HT-29 (cell line): Measurements from ENCODE around the gene F13A1. TPM values are rescaled to one million over a fixed set of nuclear protein-coding genes. Genes with fewer than 3 reads are reported as not detected.

ENCODE experiments used
- DNase-seq: peaks from one replicate; pipeline ENCODE4 v3.0.0-alpha.2; 2015; ENCODE audit warnings: low spot score
- total RNA-seq: library from RNA; depleted of rRNA; stranded (reverse); fragments of >200 nt; shearing (Covaris generic); gene quantifications from 2 replicates; pipeline ENCODE4 v1.2.3, GENCODE V29; 2014; rRNA removed

Gene F13A1
- not detected in 2 replicates for total RNA-seq

DNA sequence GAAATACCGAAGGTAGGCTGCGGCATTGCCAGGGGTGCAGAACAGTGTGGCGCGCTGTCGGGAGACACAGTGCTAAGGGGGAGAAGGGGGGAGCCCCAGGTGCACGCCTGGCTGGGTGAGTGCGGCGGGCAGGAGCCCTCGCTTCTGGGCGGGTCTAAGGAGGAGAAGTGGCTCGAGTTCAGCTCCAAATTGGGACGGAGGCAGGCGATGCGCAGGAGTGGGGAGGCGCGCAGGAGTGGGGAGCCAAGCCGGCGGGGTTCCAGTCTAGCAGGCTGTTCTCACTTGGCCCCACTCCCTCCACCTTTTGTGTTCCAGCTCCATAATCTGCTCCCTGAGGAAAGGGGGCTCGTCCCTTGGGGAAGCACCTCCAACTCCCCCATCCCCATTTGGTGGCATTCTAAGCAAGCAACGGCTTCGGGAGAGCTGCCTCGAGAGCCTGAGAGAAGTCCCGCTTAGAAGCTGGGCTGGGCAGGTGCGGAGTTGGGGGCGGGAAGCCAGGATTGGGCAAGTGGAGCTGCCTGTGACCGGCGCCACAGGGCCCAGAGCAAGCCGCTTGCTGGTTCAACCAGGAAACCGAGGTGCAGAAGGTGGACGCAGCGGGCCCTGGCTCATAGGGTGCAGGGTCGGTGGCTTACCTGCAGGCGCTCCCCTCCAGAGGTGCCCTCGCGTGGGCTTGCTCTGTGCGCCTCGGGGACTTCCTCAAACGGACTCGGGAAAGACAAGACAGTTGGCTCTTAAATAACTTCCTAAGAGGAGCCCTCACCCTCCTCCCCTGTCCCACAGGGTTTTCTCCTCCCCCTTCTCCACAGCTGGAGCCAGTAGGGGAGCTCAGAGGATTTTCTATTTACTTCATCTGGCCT is at the start of gene F13A1:
Gene F13A1, minus strand, starts transcription at position 711 of the 860 bp plus-strand sequence. CDS start 1,998 bp downstream, outside the sequence.
- no peak for DNase-seq

DNA sequence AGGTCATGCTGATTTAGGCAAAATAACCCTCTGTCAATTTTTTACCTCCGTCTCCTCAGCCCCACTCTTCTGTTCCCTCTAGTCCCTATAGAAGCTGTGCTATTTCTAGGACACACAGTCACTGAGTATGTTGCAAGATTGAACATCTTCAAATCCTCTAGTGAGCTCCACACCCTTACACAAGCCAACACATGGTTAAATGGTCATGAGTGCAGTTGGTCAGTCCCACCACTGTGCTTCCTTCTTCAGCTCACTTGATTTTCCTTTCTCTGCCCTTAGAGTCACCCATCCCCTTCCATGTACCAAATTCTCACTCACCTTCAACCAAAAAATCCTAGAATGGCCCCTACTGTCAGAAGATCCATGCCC is 48.2 kb upstream of the F13A1 start:
- DNase-seq: no peak

DNA sequence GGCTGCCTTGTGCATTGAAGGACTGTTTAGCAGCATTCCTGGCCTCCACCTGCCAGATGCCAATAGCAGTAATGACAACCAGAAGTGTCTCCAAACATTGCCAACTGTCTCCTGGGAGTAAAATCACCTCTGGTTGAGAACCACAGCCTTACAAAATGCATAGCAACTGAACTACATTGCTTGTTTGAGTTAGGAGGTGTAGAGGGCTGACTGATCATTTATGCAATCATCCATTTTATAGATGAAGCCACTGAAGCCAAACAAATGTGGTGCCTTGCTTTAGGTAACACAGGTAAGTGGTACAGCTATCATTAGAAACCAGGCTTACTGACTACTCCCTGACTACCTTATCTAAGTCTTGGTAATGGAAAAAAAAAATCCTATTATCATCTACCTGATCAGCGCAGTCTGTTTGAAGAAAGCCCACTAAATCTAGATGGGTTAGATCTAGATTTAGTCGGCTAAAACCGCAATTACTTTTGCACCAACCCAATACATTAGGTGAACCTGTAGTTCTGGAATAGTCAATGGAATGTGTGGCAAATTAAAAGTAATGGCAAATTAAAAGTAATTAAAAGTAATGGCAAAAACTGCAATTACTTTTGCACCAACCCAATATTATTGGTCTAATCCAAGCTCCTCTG is 47.7 kb upstream of the F13A1 start:
- DNase-seq: no peak

DNA sequence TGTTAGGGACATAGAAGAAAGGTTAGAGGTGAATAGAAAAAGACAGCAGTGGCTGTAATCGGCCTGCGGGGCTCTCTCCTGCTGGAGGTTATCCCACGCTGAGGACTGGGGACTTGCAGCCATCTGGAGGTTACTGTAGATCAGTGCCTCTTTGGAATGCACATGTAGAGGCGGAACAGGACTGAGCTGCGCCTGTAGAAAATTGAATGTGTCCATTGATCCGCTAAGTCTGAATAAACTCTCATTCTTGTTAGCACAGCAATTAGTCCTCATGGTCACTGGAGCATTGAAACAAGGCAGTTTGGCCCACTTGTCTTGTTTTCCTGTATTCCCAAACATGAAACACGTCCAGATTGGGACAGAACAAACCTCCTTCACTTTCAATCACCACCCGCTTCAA is 46.3 kb upstream of the F13A1 start:
- DNase-seq: no peak

DNA sequence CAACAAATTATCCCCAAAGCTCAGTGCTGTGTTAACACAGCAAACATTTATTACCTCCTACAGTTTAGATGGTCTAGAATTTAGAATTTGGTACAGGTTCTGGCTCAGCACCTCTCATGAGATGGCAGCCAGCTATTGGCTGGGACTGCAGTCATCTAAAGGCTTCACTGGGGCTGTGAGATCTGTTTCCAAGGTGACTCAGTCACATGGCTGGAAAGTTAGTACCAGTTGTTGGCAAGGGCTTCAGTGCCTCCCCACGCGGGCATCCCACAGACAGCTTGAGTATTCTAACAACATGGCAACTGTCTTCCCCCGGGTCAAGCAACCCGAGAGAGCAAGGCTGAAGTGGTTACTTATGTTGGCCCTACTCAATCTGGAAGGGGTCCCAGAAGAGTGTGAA is 44.8 kb upstream of the F13A1 start:
- no peak for DNase-seq

DNA sequence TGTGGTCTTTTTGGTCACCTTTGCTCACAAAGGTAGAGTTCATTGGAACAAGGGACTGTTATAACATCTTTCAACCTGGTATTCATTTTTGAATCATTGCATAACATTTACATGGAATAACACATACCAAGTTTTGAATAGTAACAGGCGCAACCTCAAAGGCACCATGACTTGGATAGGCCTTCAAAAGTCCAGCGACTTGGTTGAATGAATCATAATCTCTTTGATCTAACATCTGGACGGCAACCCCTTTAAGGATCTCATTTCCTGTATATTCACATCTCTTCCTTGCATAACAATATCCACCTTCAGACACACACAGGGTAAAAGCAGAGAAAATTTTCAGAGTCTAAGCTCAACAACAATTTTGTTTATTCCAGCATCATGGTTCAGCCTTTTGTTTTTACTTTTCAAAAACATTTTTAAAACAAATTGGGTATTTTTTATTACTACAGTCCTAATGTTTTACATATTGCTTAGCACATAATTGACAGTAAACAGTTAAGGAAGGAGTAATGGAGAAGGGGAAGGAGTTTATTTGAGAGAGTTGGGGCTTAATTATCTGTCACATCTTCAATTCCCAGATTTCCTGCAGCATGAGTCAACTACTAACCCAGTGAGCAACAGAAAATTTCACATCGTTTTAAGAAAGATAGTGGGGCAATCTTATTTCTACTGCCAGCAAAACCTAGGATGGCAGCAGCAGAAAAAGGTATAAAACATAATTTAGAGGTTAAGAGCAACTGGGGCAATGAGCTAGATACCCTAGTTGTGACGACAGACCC is 41.8 kb upstream of the F13A1 start:
- DNase-seq: no peak

DNA sequence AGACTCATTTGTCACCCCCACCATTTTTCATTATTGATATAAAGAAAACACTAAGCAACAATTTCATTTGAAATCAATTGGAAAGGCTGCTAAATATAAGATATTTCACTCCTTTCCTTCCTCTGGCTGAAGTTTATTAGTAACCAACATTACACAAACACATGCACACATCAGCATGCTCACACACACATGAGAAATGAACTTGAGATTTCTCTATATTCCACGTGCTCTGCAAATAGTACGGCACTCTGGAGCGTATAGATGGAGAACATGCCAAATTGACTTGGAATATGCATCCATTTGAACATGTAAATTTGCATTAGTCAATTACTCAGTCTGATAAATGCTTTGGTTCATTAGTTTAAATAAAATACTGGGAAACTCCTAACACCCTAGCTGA is 37.1 kb upstream of the F13A1 start:
- no peak for DNase-seq

DNA sequence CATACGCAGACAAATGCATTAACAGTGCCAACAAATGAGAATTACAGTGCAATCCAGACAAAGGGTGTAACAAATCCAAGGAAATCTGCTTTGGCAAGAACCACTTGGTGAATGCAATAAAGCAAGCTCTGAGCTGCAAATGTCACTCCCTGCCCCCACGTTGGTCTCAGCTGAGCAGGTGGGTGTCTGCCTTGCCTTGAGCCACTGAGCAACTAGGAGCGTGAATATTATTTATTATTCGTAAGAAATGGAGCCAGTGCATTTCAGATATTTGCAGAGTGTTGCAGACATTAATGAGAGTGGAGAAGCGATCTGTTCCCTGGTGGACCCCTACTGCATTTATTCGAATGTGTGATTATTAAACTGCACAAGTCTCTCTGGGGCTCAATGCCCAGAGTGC is 36.6 kb upstream of the F13A1 start:
- no peak for DNase-seq

DNA sequence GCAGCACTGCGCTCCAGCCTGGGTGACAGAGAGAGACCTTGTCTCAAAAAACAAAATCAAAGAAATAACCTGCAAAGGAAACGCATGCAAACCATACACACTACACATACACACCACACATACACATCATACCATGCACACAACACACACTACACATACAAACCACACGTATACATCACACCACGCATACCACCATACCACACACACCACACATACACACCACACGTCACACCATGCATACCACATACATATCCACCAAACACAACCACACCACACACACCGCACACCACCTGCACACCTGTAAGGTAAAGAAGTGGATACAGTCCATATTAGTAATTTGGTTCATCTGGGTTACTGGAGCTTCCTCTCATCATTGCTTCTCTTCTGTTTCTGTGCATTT is 32.3 kb upstream of the F13A1 start:
- no peak for DNase-seq

DNA sequence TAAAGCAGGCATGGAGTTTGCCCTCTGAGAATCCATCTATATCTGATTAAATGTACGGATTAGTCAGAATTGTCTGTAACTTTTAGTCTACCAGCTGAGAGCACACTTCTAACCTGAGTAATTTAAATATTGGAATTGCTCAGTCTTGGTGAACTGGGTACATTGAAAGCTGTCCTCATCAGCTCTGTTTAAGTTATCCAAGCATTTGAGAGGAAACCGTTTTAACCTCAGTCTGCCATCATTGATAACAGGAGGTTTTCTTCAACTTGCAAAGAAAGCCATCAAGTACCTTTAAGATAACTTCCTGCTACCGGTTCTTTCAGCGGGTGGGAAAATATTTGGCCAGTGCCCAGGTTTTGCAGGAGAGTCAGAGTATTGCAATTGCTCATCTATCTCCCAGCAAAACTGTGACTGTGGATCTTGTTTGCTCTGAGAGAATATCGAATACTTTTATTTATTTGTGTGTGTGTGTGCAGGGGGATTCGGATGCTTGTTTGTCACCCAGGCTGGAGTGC is 31.1 kb upstream of the F13A1 start:
- no peak for DNase-seq

DNA sequence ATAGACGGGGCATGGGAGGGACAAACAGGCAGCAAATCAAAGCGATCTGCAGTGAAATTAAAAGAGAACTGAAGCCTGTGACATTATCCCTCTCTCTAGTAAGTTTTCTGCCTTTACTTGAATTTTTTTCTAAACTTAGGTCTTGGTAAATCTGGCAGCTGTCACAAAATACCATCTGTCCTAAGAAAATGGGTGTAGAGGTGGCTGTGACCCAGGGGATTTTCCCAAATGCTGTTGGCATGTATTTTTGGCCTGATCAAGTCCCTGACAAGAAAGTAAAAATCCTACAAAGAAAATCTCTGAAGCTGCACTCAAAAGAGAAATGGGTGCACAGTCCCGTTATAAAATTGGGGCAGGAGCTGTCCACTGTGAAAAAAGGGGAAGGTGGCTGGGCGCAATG is 30.2 kb upstream of the F13A1 start:
- DNase-seq: no peak

DNA sequence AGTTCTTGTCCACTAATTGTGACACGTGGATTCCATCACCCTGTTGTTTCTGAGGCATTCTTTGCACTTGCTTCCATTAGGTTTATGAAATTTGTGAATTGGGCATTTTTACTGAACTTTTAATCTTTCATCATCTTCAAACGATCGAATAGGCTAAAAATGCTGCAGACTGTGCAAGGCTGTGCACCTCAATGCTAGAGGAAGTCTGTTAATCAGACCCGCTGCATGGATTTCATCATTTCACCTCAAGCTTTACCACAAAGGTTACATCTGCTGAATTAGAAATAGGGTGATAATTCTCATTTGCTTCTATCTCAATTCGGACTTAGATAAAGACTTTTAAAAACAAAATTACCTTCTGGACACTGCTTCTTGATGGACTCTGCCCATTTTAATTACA is 27.8 kb upstream of the F13A1 start:
- DNase-seq: no peak

DNA sequence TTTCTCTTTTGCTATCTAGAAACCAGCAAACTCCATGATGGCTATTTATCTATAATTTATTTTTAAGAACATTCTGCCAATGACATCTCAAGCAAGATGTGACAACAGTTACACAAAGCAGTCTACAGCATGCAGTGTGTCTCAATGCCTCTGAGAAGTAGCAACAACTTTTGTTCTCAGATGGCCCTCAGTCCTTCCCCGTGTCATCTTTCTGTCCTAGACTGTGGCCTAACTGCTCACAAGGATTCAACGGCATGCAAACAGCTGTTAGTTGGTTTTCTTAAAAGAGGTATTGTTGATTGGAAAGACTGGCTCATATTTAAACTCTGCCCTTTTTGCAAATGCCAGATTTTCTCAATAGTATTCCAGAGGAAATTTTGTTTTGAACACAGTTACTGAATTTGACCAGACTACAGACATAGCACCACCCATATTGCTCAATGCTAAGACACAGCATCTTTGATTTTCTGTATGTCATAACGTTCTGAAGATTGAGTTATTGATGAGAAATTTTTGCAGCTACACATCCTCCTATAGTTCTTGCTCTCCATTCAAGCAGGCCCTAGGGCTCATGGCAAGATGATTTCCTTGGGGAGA is 26.1 kb upstream of the F13A1 start:
- DNase-seq: no peak

DNA sequence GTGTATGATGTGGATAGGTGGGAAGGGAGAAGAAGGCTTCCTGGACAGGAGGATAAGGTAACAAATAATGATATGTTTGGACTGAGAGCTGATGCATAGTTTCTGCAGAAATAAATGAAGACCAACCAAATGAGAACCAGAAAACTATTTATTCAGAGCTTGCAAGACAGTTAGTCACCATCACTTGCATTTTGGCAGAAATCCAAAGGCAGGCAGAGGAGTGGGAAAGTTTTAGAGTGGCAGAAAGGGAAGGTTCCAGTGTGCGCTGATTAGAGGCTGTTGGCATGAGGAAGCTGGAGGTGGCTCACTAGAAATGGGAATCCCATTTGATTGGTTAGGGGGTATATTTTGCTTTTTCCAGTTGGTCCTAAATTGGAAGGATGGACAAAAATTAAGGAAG is 13.0 kb upstream of the F13A1 start:
- DNase-seq: no peak

DNA sequence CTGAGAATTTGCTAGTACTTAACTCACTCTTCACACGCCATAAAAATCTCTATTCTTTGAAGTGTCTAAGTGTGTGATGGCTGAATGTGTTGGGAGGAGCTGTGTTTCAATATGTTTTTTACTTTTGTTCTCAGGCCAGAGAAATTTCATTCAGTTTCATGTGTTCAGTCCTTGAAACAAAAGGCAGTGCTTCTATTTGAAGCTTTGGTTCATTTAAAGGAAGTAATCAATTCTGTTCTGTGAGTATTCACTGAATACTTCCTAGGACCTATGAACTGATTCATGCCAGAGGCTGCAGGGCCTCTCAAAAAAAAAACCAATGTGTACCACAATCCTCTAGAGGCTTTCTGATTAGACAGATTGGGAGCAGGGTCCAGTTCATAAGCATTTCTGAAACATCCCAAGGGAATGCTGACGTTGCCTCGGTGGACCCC is 12.4 kb upstream of the F13A1 start:
- no peak for DNase-seq

DNA sequence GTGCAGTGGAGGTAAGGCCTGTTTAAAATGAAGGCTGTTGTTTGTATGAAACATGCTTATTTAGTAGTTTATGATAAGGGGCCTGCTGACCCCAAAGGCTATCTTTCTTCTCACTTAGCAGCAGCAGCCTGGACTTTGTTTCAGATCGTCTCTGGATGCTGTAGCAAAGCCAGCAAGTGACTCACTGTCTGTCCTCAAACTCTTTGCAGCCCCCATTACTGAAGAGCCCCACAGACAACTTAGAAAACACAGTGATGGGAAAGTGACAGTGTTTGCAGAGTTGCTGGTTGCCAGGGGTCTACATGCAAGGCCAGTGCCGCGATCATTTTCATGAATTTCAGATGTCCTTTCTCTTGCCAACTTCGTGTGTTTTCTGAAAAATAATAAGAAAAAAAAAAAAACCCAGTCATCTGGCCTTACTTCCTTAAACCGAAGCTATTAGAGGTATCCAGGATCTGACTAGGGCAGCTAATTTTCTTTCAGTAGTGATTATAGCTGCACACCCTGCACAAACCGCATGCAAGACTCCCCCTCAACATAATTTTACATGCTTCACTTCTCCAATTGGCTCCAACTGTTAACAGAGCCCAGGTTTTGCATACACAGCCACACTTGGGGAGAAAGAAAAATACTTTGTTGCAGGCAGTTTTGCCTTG is 11.6 kb upstream of the F13A1 start:
- DNase-seq: no peak

DNA sequence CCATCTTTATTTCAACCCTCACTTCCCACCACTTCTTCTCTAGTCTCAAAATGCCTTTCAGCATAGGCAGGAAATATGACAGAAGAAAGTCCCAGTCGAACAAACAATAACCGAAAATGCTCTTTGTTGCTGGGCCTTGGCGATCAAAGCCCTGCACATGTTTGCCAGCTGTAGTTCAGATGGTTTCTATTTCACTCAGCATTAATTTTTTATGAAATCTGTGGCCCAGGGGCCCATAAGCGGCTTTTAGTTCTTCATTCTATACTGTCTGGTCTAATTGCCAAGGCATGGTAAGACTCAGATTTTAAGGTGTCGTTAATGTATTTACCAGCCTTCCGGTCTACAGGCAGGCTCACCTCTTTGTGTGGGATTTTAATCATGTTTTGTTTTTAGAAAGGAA is 10.9 kb upstream of the F13A1 start:
- no peak for DNase-seq

DNA sequence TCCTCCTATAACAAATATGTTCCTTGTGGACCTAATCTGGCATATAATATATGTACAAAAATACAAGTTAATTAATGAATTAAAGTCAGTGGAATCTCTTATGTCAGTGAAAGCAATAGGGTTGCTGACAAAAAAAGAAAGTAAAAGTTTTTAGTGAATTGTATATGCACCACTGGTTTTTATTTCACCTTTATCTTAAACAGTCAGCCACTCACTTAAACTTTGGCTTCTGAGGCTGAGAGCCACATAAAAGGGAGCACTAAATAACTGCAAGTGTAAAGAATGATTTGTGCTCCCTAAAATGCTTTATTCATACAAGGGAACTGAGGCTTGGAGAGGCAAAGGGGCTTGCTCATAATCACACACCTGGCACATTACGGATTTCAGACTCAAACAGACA is 9.9 kb upstream of the F13A1 start:
- no peak for DNase-seq

DNA sequence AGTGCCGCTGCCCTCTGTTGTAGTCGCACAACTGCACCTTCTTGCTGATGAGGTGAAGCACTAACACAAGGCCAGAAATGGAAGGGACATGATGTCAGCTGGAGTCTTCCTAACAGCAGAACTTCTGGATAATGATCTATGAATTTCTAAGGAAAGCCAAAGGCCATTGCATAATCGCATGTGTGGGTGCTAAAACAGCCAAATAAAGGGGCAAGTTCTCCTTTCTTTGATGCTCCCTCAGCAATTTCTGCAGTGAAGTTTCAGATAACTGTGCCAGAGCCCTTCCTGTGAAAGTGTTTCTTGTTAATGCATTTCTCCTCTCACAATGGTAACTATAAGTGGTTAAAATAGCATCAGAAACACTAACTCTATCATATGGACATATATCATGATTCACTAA is 8.0 kb upstream of the F13A1 start:
- DNase-seq: no peak

DNA sequence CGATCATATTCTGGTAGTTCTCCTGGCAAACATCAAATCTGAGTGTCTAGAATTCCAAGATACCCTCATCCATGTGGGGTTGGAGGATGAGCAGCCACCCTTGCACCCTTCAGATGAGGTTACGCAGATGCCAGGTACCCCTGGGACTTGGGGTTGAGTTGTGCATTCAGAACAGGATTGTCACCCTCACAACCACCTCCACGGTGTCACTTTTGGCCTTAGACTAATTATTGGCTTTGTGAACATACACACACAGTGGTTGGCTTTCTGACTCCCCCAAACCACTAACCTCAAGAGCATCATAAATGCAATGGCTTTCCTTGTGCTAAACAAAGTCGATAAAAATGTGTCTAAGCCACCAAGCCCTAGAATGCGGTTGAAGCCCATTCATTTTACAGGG is 2.9 kb upstream of the F13A1 start:
- no peak for DNase-seq

DNA sequence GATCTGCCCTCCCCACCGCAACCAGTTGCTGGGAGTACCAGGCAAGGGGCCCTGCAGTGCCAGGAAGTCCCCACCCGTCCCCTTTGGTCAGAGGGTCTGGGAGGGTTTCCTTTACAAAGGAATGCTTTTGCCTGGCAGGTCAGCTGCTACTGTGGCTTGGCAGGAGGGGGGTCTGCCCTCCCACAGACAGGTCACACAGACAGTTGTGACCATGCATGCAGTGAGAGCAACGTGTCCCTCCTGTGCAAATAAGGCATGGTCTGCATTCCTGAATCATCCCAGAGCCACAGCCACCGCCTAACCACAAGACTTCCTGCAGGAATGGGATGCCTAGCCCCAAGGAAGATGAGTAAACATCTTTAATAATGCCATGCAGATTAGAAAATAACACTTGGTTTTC is 439 bp upstream of the F13A1 start:
- no peak for DNase-seq
